Activated CD8-positive, alpha-beta memory T cell treated with anti-CD3 and anti-CD28 coated beads for 48 hours (primary cell): ENCODE data around the gene PRKX.
A peak's percentile ranks its signal among the peaks of the same experiment; 100 is the strongest.
"Not testable (repeated sequence)": the region's sequence is repeated elsewhere in the genome, so short reads cannot be mapped to it uniquely, and the experiment has no call there.

Source experiments
- DNase-seq, 3 experiments: peaks; one replicate each; pipeline ENCODE4 v3.0.0-alpha.2; 2020; ENCODE audit warnings: low read depth in 2 of 3, low spot score in 2 of 3

Gene PRKX

DNA sequence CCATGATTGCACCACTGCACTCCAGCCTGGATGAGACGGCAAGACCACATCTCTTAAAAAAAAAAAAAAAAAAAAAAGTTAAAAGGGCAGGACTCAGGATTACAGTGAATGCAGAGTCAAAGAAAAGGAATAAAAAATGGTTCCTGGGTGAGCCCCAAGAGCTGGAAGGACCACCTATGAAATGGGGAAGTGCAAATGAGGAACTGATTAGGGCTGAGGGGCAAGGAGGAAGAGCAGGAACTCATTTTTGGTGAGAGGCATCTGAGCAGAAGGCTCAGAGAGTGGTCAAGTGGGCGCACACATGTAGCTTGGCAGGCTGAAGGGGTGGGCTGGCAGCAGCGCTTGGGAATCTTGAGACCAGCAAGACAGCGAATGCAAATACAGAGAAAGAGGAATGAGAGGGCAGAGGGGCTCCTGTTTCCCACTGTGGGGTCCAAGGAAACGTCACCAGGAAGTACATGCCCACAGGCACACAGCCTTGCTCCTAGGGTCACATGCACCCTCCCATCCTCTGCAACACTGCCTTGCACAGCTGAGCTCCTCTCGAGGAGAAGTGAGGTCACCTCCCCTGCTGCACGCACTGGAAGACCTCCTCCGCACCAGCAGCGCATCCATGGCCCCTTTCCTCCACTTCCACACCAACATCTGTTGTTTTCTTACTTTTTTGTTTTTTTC, 49.7 kb downstream of the PRKX start:
- not testable (repeated sequence) for DNase-seq

DNA sequence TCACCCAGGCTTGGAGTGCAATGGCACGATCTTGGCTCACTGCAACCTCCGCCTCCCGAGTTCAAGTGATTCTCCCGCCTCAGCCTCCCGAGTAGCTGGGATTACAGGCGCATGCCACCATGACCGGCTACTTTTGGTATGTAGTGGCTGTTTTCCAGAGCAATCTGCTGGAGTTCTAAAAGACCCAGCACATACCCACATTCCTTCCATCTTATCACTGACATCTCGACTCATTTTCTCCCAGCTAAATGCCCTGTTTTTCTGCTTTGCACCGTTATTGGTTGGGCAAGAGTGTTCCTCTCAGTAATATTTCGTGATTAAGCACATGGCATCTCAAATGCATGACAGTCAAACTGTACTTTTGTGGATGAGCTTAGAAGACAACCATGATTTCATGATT, 53.7 kb downstream of the PRKX start:
- DNase-seq: no peak

DNA sequence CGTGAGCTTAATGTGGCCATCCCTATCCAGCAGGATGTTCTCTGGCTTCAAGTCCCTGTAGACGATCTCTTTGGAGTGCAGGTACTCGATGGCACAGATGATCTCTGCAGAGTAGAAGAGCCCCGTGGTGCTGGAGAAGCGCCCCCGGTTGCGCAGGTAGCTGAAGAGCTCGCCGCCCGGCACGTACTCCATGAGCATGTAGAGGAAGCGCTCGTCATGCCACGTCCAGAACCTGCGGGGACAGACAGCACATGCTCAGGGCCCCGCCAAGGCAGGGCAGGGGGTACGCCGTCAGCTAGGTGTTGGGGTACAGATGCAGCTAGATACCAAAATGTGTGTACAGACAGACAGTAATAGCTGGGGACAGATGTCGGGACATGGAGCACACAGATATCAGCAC, 58.3 kb downstream of the PRKX start:
- no peak for DNase-seq

DNA sequence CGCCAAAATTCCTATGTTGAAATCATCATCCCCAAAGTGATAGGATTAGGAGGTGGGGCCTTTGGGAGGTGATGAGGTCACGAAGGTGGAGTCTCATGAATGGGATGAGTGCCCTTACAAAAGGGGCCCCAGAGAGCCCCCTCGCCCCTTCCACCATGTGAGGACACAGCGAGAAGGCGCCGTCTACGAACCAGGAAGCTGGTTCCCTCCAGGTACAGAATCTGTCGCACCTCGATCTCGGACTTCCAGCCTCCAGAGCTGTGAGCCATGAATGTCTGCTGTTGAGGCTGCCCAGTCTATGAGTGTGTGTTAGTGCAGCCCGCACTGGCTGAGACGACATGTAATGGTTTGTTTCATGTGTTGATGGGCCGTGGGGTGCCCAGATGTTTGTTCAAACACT, 60.3 kb downstream of the PRKX start:
- no peak for DNase-seq

DNA sequence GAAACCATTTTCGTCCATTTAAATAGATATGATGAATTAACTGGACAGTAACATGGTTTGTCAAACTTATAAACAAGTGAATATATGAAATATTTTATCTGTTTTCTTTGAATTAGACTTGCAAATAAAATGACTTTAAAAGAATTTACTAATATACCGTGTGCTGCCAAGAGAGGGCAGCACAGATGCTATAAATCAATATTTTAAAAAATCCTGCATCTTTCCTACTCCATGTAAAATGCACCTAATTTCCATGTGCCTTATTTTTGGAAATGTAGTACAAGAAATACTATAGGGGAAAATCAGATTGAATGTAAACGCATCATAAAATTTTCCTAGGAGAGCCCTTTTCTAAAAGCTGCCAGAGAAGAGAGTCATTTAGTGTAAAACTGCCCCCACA, 62.2 kb downstream of the PRKX start:
- no peak for DNase-seq

DNA sequence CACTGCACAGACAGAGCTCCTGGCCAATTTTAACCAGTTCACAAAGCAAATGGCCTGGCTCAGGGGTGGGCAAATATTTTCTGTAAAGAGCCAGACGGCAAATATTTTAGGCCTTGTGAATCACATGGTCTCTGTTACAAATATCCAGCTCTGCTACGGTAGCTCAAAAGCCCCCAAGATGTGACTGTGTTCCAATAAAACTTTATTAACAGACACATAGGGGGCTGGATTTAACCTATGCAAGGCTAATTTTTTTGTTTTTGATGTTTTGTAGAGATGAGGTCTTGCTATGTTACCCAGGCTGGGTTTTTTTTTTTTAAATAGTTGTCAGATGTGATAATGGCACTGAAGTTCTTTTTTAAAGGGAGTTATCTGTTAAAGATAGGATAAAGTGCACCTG, 65.4 kb downstream of the PRKX start:
- DNase-seq: no peak

DNA sequence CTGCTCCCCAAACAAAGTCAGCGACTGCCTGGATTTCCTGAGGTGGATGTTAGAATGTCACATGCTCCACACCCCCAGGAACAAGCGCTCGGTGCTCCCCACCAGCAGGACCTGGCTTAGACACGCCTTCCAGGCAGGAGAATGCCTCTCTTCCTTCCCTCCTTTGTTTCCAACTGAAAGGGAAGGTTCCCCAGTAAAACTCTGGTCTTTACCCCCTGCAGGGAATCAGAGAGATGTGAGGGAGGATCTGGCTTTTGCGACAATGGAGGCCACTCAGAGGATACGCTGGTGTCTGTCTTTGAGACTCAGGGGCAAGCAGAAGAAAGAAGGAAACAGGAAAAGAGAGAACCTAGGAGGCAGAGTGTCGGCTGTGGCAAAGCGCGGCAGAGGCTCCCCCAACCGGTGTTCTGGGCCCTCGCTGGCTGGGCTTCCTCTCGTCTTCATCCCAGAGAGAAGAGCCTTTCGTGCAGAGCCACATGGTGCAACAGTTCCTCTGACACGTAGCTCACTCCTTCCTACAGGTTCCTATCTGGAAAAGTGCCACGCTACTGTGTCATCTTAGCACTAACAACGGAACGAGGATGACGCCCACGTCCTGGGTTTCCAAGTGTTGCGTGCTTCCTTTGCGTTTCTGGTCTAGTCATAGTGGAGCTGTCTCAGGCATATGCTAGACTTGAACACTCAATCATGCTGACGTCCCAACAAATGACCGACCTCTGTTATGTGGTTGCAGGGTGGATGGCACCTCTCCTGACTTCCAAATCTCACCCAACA, 73.4 kb downstream of the PRKX start:
- DNase-seq: not testable (repeated sequence)

DNA sequence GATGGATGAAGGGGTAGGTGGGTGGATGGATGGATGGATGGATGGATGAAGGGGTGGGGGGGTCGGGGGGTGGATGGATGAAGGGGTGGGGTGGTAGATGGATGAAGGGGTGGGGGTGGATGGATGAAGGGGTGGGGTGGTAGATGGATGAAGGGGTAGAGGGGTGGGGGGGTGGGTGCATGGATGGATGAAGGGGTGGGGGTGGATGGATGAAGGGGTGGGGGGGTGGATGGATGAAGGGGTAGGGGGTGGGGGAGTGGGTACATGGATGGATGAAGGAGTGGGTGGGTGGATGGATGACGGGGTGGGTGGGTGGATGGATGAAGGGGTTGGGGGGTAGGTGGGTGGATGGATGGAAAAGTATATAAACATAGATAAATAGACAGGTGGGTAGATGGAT, 74.2 kb downstream of the PRKX start:
- no peak for DNase-seq

DNA sequence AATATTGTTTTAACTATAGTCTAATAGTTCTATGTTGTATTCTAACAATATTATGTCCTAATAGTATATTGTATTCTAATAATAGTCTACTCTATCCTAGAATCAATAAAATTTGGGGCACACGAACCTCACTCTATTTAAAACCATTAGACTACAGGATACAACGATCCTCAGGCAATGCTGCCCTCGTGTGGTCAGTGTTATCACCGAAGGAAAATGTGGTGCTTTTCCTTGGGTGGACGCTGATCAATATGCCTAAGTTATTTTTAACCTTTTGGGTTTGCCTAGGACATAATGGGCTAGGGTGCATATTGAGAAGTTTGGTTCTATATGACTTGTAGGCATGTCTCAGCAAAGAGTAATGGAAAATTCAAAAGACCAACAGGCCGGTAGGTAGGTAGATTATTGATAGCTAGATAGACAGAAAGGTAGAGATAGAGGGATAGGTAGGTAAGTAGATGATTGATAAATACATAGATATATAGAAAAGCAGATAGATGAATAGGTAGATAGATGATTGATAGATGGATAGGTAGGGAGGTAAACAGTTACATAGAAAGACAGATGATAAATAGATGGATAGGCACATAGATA, 75.1 kb downstream of the PRKX start:
- DNase-seq: peak in 1 of 3 experiments; percentile 4

DNA sequence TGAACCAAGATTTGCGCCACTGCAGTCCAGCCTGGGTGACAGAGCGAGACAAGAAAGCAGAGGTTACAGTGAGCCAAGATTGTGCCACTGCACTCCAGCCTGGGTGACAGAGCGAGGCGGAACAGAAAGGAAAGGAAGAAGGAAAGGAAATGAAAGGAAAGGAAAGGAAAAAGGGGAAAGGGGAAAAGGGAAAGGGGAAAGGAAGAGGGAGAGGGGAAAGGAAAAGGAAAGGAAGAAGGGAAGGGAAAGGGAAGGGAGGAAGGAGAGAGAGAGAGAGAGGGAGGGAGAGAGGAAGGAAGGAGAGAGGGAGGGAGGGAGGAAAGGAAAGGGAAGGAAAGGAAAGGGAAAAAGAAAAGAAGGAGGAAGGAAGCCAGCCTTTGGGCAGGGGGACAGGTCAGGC, 76.6 kb downstream of the PRKX start:
- no peak for DNase-seq

DNA sequence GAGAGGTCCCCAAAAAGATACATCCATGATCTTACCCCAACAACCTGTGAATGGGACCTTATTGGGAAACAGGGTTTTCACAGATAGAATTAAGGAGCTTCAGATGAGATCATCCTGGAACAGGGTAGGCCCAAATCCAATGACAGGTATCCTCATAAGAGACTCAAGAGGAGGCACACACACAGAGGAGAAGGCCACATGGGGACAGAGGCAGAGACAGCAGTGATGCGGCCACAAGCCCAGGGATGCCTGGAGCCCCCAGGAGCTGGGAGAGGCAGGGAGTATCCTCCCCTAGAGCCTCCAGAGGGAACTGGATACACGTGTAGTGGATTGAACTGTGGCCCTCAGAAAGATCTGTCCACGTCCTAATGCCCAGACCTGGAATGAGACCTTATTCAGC, 82.3 kb downstream of the PRKX start:
- no peak for DNase-seq

DNA sequence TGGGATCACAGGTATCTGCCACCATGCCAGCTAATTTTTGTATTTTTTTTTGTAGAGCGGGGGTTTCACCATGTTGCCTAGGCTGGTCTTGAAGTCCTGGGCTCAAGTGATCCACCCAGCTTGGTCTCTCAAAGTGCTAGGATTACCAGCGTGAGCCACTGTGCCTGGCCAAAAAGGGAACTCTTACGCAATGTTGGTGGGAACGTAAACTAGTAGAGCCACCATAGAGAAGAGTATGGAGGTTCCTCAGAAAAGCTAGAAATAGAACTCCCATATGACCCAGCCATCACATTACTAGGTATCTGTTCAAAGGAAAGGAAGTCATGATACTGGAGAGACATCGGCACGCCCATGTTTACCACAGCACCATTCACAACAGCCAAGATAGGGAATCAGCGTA, 85.9 kb downstream of the PRKX start:
- no peak for DNase-seq

DNA sequence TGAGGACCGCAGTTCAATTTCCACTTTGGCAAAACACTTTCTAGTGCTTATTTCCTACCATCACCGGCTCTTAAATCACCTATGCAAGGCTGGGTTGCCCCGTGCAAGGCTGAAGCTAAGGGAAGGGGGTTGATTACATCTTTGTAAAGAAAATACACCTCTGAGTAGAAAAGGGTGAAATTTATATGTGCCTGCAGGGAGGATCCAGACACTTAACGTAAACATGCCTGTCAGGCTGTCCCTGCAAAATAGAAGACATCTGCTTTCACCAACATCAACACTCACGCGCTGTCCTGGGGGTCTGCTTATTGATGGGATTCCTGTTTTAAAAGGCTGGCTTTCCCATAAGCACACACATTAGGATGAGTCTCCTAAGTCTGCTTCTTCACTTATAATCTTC, 92.0 kb downstream of the PRKX start:
- DNase-seq: no peak

DNA sequence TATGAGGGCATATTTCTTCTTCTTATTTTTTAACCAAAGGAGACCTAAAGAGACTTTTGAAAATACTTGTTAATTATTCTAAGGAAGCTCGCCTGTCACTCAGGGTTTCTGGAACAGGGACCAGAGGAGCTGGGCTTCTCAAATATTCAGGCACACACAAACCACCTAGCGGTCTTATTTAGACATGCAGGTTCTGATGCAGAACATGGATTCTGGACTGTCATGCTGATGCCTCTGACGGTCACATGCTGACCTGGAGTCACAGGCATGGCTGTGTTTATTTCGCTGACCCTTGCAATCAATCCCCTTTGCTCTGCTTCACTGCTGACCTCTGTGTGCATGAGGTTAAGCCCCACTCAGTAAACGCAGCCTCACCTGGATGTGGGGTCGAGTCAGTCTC, 101.7 kb downstream of the PRKX start:
- DNase-seq: not testable (repeated sequence)

DNA sequence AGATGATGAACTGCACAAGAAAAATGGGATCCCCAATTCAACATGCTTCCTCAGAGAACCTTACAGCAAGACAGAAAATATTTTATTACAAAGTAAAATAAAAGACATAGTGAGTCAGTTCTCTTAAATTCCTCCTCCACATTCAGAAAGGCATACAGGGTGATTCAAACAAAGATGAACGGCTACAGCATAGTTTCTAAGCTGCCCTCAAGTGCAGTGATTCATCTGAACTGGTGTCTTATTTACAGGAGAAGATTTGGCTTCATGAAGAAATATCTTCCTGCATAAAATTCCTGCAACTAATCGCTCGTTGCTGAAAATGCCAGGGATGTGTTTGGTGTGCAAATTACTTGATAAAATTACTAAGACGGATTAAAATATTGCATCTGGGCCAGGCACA, 103.6 kb downstream of the PRKX start:
- DNase-seq: no peak

DNA sequence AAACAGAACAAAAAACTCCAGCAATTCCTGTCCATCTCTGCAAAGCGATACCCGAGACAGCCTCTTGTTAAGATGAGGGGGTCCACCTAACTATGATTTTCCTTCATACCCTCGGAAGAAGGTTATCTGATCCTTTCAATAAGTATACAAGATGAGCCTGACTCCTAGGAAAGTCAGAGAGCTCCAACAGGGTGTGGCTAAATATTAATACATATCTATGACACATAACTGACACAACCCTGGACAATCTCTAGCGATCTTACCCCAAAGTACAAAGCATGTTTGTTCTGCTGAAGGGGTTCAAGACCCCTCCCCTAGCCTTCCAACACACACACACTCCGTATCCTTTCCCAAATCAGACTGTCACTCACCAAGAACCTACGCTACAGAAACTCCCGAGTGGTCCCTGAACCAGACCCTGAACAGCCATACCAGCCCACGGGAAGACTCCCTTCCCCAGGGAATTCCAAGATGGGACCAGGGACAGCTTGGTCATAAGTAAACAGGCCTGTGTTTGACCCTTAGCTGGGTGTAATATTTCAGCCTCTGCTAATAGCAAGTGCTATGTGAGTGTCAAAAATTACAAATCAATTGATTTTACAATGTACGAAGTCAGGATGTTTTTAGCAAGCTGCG, 110.3 kb downstream of the PRKX start:
- no peak for DNase-seq

DNA sequence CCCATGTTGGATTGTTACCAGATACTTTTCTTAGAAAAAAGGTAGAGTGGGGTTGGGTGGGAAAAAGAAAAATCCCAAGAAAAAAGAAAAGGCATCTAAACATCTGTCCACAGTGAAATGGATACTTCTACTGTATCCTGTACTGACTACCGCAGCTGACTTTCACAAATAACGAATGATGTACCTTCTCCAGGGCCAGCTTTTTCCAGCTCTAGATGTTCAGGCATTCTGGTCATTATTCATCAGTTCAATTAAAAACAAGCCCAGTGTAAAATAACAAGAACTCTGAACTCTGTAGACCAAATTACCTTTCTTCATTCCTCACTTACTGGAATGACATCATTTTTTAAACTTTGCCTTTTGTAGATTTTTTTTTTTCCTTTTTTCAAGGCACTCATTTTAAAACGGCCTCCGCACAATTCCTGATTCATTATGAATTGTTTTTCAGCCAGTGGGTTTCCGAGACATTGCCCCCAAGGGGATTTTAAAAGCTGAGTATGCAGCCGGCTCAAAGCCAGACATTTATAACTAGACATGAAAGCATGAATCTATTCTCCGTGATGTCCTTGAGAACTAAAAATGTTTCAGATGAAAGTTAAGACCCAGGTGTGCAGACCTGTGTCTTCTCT, 113.5 kb downstream of the PRKX start:
- no peak for DNase-seq

DNA sequence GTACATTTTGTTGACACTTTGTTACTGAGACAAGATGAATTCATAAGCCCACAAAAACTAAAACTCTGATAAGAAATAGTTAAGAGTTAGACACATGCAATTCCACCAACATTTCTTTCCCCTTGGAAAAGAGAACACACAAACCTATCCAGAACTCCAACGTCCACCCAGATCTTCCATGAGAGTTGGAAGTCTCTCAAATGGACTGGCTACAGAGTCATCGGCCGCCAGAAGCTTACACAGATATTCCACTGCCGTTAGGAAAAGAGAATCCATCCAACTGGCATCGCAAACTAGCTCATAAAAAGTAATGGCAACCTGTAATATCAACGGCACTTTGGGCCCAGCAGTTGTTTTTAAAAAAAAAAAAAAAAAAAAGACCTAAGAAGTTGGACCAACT, 114.7 kb downstream of the PRKX start:
- no peak for DNase-seq

DNA sequence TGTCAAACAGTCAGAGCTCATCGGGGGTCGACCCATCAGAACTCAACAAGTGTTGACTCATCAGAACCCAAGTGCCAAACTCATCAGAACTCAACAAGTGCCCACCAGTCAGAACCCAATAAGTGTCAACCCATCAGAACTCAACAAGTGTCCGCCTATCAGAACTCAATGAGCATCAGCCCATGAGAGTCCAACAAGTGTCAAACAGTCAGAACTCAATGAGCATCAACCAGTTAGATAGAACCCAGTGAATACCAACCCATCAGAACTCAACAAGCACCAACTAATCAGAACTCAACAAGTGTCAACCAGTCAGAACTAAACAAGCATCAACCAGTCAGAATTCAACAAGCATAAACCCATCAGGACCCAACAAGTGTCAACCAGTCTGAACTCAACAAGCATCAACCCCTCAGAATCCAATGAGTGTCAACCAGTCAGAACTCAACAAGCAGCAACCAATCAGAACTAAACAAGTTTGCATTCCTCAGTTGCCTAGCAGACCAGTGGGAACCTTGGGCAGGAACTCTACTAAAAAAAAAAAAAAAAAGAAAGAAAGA, 115.3 kb downstream of the PRKX start:
- DNase-seq: no peak

DNA sequence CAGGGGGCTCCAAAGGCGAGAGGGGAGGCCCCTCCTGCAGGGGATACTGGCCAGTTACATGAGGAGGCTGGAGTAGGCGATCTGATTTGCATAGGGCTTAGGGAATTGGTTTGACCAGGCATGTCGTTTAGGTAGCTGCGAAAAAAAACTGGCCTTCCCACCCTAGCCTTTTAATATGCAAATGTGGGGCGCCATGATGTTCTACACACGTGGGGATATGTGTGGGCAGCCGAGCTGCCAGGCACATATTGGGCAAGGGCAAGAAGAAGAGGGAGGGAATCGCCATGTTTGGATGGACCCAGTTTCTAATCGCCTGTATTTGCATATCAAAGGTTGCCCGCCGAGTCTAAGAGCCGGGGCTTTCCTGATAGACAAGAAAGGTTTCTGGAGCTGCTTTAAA, 121.3 kb downstream of the PRKX start:
- no peak for DNase-seq

DNA sequence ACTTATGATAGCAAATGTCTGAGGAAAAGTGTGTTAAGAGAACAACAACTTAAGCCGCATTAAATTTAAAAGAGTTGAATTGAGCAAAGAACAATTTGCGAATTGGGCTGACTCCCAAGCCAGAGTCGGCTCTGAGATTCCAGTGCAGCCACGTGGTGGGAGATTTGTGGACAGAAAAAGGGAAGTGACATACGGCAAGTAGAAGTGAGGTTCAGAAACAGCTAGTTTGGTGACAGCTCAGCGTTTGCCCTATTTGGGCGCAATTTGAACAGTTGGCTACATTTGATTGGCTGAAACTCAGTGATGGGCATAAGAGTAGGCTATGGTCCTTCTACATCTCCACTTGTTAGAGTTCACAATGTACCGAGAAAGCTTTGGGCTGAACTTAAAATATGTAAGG, 124.0 kb downstream of the PRKX start:
- DNase-seq: no peak
